Mucosa of gallbladder (tissue), 1 donor: Measurements from ENCODE around the gene INO80B. TPM values are rescaled to one million over a fixed set of nuclear protein-coding genes. Genes with fewer than 3 reads are reported as not detected.
"Not testable (repeated sequence)": the region's sequence is repeated elsewhere in the genome, so short reads cannot be mapped to it uniquely, and the experiment has no call there.

Source experiments
- DNase-seq: peaks from one replicate; pipeline ENCODE4 v3.0.0-alpha.2; 2020; ENCODE audit warnings: low spot score
- total RNA-seq: library from RNA; stranded (reverse); gene quantifications from one replicate; pipeline ENCODE4 v1.2.1, GENCODE V29; 2021
- donor health status: DM: no; HTN: no; CAD: no.

The INO80B gene
- total RNA-seq = 51.8 TPM

- peak; percentile 98 for DNase-seq
These were observed at the start of gene INO80B for GRCh38 chr2:74454654-74455511. Gene INO80B (plus strand): TSS chr2:74455087. CDS start chr2:74455117, 30 bp downstream.

DNA sequence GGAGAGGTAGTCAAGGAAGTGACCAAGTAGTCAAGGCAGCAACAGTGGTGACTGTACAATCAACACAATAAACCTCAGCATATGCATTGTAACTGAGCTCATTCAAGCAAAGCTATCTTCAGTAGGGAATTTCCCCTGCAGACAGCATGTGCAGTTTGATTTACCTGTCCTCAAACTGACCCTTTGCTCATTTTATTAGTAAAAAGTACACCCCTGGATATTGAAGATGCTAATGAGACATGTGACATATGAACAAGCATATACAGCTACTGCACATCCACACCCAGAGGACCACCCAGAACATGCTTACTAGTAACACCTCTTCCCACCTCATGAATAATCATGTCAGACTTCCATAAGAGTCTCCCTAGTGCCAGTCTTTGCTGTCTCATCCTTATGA lies 48.9 kb upstream of the INO80B start:
- DNase-seq = no peak

- DNase-seq = no peak
These were observed 47.2 kb upstream of the INO80B start for GRCh38 chr2:74407682-74408081.

DNA sequence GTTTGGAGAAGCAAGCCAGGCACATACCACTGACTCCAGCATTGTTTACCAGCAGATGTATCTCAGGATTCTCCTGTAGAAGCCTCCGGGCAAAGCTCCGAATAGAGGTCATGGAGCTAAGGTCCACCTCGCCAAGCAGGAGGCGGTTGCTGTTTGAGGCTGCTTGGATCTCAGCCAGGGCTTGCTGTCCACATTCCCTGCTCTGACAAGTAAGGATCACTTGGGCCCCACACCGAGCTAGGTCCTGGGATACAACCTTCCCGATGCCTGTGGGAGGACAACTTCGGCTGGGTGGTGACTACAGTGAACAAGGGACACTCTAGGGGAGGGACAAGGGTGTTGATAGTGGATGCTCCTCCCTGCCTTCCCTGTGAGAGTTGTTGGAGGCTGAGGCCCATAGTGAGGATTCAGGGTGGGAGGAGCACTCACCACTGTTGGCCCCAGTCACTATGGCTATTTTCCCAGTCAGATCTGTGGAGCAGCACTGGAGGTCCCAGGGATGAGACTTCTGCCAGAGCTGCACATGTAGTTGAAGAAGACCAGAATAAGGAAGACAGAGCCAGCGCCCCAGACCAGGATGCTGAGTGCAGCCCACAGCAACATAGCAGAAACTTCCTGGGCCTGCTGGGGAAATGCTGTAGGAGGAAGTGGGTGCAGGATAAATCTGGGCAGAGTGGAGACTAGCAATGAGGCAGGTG lies 41.7 kb upstream of the INO80B start:
- DNase-seq = peak; percentile 33

- DNase-seq = no peak
These were observed 40.4 kb upstream of the INO80B start for GRCh38 chr2:74414441-74414840.

DNA sequence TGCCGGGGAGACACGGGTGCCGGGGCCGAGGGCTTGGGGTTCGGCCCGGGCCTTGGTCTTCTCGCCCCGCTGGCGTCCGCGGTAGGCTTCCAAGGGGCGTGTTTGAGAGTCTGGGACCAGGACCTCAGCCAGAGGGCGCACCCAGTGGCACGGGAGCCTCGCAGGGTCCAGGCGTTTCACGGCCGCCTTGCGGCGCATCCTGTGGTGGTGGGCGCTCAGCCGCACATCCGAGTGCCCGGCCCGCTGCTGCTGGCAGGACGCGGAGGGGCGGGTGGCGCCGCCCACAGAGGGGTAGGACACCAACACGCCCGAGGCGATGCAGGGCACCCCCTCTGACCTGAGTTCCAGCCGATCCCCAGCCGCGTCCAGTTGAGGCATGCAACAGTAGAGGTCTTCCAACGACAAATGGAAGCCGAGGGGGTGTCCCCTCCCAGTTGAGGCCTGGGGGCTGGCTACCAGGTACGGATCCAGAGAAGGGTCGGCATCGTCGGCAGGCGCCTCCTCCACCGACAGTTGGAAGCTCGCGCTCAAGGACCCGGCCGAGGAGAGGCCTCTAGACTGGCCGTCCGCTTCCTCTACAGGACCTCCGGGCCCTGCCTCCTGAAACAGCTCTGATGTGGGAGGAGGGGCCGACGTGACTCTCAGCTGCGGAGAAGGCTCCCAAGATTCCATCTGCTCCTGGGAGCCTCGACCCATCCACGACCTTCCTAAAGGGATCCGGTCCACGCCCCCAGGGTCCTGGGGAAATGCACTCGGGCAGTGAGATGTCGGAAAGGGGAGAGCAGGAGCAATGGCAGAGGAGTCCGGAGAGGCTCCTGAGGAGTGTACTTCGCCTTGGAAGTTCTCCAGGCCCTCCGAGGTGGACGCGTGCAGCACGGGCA lies 39.8 kb upstream of the INO80B start:
- DNase-seq = no peak

GRCh38 chr2:74415762-74416395 lies 39.0 kb upstream of the INO80B start:
- DNase-seq = no peak

- no peak for DNase-seq
These were observed 38.1 kb upstream of the INO80B start for GRCh38 chr2:74416778-74417177.

DNA sequence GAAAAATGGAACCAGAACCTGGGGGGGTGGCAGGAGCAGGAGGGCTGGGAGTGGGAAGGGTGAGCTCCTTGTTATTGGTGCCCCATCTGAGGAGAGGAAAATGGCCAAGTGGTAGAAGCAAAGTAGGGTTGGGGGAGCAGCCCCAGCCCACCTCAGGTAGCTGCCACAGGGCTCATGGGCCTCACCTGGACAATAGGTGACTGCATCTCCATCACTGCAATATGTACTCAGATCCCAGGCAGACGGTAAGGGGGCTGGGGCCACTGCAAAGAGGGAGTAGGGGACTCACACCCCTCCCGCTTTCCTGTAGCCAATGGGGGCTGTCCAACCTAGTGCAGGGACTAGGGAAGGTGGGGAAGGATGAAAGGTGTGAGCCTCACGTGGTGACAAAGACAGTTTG lies 37.7 kb upstream of the INO80B start:
- no peak for DNase-seq

DNA sequence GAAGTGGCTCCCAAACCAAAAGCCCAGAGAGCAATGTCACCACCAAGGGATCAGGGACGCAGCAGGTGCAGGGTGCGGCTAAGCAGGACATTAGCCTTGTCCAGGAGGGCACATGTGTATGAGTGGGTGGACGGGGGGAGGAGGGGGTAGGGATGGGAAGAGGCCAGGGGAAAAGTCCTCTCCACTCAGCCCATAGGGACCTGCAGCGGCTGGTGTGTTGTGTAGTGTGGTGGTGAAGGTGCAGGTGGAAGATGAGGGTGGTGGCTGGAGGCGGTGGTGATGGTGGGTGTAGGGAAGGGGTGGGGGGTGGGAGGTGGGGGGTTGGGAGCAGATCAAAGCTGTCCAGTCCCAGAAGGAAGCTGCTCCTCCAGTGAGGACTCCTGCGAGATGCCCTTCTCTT lies 37.1 kb upstream of the INO80B start:
- no peak for DNase-seq

DNA sequence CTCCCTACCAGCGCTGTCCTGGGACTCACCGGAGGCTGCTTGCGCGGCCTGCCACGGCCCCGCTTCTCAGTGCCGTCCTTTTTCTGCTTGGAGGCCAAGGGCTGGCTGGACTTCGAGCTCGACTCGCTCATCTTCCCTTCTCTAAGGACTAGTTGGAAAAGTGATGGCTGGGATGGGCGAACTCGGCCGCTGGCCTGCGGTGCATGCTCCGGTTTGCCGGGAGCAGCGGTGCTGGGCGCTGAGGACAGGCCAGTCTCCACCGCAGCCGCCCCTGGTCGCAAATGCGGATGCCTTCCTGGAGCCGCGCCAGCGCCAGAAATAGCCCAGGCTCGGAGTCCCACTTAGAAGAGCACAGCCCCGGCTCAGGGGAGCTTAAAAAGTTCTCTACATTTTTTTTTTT lies 36.6 kb upstream of the INO80B start:
- no peak for DNase-seq

DNA sequence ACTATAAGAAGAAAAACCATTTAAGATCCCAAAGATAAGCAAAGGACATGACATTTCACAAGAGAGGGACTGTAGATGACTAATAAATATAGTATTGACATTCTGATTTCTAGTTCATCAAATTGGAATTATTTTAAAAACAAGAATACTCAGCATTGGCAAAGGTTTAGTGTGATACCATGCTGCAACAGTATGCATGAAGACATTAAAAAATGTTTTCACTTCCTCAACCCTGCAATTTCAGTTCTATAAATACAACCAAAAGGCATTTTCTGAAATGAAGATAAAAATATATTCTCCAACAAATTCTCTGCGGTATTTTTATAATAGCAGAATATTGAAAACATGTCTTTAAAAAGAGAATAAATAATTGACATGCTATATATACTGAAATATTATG lies 35.5 kb upstream of the INO80B start:
- DNase-seq = no peak

GRCh38 chr2:74420006-74420405 lies 34.9 kb upstream of the INO80B start:
- no peak for DNase-seq

DNA sequence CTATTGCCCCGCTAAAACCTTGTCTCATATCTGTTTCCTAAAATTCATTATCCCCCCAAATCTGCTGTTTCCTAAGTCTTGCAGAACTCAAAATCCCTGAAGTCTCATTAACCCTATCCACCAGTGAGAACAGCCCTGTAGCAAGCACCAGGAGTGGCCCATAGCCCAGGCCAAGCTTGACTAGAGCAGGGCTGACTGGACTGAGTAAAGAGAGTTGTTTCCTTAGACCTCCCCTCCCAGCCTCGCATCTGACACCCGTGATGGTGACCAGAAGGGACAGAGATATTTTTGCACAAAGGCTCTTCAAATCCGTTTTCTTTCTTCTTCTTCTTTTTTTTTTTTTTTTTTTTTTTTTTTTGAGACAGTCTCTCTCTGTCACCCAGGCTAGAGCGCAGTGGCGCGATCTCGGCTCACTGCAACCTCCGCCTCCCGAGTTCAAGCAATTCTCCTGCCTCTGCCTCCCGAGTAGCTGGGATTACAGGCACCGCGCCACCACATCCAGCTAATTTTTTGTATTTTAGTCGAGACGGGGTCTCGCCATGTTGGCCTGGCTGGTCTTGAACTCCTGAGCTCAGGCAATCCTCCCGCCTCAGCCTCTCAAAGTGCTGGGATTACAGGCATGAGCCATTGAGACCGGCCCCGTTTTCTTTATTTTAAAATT lies 34.3 kb upstream of the INO80B start:
- not testable (repeated sequence) for DNase-seq

GRCh38 chr2:74421221-74421870 lies 33.5 kb upstream of the INO80B start, which contains the start of the genes C2orf81 and WDR54:
Gene C2orf81 (minus strand): TSS chr2:74421619. CDS start chr2:74421560, 59 bp downstream.
Gene WDR54 (plus strand): TSS chr2:74421730. CDS start chr2:74422154, 424 bp downstream.
- peak; percentile 89 for DNase-seq

GRCh38 chr2:74423231-74424095 lies 31.4 kb upstream of the INO80B start:
- no peak for DNase-seq

- no peak for DNase-seq
These were observed 30.5 kb upstream of the INO80B start for GRCh38 chr2:74424139-74424992.

DNA sequence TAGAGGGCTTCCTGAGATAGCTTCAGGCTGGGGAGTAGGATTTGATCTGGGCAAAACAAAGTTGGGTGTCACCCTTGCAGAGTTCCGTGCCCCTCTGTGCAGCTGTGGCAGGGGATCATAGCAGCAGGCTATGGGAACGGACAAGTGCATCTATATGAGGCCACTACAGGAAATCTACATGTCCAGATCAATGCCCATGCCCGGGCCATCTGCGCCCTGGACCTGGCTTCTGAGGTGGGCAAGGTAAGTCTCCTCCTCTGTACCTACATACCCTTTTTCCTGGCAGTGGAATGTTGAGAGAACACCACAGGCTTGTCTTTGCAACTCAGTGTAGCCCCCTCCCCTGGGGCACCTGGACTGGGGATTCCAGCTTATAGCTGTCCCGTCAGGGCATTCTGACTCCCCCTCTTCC lies 29.9 kb upstream of the INO80B start:
- no peak for DNase-seq
